NCI-H187 (cell line): Measurements from ENCODE around the gene CGN.
A peak's percentile ranks its signal among the peaks of the same experiment; 100 is the strongest.

Experiments
- DNase-seq, 2 experiments: peaks; one replicate each; lab custom pipeline; 2025; lab: John Stamatoyannopoulos, UW

The CGN gene, protein sequence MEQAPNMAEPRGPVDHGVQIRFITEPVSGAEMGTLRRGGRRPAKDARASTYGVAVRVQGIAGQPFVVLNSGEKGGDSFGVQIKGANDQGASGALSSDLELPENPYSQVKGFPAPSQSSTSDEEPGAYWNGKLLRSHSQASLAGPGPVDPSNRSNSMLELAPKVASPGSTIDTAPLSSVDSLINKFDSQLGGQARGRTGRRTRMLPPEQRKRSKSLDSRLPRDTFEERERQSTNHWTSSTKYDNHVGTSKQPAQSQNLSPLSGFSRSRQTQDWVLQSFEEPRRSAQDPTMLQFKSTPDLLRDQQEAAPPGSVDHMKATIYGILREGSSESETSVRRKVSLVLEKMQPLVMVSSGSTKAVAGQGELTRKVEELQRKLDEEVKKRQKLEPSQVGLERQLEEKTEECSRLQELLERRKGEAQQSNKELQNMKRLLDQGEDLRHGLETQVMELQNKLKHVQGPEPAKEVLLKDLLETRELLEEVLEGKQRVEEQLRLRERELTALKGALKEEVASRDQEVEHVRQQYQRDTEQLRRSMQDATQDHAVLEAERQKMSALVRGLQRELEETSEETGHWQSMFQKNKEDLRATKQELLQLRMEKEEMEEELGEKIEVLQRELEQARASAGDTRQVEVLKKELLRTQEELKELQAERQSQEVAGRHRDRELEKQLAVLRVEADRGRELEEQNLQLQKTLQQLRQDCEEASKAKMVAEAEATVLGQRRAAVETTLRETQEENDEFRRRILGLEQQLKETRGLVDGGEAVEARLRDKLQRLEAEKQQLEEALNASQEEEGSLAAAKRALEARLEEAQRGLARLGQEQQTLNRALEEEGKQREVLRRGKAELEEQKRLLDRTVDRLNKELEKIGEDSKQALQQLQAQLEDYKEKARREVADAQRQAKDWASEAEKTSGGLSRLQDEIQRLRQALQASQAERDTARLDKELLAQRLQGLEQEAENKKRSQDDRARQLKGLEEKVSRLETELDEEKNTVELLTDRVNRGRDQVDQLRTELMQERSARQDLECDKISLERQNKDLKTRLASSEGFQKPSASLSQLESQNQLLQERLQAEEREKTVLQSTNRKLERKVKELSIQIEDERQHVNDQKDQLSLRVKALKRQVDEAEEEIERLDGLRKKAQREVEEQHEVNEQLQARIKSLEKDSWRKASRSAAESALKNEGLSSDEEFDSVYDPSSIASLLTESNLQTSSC

DNA sequence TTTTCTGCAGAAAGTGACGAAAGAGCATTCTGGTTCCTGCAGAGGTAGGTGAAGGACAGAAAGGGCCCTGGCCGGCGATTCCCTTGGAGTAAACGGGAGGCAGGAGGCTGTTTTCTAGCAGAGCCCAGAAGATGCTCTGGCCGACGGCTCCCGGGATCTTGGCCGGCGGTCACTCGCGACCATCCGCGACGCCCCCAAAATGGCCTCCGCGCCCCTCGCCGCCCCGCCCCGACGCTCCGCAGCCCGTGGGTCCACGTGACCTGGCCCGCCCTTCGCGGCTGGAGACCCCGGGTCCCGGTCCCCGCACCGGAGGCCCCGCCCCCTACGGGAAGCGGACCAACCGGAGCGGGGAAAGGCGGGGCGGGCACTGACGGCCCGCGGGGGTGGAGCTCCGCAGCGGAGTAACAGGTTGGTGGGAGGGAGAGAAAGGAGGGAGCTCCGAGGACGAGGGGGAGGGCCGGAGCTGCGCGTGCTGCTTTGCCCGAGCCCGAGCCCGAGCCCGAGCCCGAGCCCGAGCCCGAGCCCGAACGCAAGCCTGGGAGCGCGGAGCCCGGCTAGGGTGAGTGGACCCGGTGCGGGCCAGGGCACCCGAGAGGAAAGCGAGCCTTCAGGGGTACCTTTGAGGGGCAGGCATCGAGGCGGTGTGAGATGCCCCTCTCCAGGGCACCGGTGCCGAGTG lies at the start of gene CGN:
Gene CGN (plus strand): TSS at position 431 of the 679 bp plus-strand sequence. CDS start 7,133 bp downstream, outside the sequence.
- DNase-seq, result peak; percentile 92 to 97

GRCh38 chr1:151461694-151462093 lies 49.5 kb upstream of the CGN start:
- no peak for DNase-seq

DNA sequence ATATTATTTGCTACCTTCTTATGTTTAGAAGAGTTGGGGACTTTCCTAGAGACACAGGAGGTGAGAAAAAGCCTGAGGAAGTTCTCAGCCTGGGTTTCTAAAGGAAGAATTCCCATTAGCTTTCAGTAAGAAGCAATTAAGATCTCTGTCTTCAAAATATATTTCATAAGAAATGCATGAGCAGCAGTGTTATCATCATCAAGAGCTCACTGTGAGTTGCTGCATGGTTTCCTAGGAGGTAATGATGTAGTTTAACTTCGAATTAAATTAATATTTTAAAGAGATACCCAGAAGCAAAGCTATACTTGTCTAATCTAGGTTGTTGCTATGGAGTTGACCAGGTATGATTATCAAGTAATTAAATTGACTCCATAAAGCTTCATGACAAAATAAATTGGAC lies 46.2 kb upstream of the CGN start:
- no peak for DNase-seq

- DNase-seq, result no peak
These were observed 38.1 kb upstream of the CGN start for GRCh38 chr1:151472856-151473731.

GRCh38 chr1:151474745-151475144 lies 36.4 kb upstream of the CGN start:
- DNase-seq, result no peak

DNA sequence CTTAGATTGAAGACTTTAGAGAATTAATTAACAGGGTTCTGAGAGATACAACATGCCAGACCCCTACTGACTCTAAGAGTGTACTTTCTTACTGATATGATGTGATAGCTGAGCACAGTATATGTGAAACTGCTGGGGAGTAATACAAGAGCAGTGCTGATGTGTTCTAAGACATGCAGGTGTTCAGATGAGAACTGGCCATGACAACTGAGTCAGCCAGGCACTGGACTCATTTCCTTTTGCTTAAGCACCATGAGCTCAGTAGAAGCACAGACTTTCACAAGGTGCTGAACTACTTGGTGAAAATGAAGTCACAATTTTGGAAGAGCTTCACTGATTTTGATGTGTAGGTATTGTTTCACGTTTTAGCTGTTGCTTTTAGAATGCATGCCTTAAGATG lies 36.0 kb upstream of the CGN start:
- DNase-seq, result no peak

DNA sequence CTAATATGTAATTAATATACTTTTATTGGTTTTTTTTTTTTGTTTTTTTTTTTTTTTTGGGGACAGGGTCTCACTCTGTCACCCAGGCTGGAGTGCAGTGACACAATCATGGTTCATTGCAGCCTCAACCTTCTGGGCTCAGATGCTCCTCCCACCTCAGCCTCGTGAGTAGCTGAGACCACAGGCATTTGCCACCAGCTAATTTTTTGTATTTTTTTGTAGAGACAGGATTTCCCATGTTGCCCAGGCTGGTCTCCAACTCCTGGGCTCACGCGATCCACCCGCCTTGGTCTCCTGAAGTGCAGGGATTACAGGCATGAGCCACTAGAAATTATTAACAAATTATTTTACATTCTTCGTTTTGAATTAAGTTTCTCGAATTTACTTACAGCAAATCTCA lies 35.1 kb upstream of the CGN start:
- DNase-seq, result no peak

DNA sequence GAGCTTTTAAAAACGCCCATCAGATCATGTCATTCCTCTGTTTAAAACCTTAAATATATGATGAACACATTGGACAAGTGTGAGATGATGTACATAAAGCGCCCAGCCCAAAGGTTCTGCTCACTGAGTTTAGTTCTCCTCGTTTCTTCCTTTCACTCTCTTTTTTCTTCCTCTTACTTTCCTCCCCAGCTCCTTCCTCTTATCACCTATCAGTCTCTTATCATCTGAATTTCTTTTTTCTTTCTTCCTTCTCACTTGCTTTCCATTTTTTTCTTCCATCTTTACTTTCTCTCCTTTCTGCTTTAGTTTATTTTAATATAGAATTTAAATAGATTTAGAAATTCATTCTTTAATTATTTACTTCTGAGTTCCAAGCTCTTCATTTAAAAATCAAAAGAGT lies 34.1 kb upstream of the CGN start:
- no peak for DNase-seq

- no peak for DNase-seq
These were observed 32.9 kb upstream of the CGN start for GRCh38 chr1:151478140-151478812.

- no peak for DNase-seq
These were observed 32.3 kb upstream of the CGN start for GRCh38 chr1:151478923-151479322.

DNA sequence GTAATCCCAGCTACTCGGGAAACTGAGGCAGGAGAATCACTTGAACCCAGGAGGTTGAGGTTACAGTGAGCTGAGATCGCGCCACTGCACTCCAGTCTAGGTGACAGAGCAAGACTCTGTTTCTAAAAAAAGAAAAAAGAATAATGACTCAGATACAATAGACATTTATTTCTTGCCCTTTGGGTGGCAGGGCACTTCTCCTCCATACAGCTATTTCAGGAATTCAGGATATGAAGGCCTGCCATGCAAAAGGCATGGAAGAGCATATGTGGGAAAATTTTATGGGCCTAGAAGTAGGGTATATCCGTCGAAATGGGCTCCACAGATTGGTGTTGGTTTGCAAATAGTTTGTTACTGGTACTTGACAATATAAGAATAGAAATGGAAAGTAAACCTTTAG lies 31.7 kb upstream of the CGN start:
- no peak for DNase-seq

- DNase-seq, result no peak
These were observed 29.2 kb upstream of the CGN start for GRCh38 chr1:151482017-151482416.

DNA sequence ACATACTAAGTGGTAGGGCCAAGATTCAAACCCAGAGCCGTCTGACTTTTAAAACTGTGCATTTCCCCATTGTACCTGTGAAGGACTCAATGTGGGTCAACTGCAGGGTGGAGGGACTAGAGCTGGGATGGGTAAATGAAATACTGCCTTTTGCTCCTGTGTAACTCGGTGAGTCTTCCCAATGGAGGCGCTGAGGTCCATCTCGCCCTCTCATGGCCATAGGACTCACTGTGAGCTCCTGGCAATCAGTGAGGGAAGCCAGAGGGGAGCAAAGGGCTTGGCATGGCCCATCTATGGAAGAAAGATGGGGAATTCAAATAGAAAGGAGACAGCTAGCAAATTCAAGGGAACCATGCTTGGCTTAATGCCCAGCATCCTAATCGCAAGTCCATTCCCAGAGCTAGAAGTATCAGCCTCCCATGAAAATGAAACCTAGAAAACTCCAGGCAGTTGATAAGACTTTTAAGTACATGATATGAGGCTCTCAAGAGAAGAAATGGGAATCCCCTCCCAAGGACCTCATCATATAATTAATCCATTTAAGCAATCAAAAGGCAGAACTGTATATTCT lies 25.4 kb upstream of the CGN start:
- DNase-seq, result no peak

GRCh38 chr1:151486557-151486956 lies 24.6 kb upstream of the CGN start:
- no peak for DNase-seq

- no peak for DNase-seq
These were observed 19.5 kb upstream of the CGN start for GRCh38 chr1:151491641-151492040.

- DNase-seq, result no peak
These were observed 19.1 kb upstream of the CGN start for GRCh38 chr1:151492120-151492519.

GRCh38 chr1:151493042-151493441 lies 18.1 kb upstream of the CGN start:
- no peak for DNase-seq

- no peak for DNase-seq
These were observed 16.4 kb upstream of the CGN start for GRCh38 chr1:151494741-151495281.

DNA sequence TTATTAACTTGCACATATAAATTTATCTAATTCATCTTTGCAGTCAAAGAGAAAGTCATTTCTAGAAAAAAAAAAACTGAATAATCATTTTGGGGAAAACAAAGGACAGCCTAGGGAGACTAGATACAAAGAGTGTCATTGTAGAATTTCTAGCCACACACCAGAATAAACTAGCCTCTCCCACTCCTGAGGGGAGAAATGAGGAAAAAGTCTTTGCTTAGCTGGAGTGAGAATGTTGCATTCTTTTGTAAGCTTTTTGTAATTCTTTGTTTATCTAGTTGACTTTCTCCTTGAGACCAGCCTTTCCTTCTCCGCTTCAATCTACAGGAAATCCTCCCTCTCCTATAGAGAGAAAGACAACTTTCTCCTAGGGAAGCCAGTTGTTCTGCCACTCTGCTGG lies 15.9 kb upstream of the CGN start:
- DNase-seq, result no peak

GRCh38 chr1:151499365-151499764 lies 11.8 kb upstream of the CGN start:
- no peak for DNase-seq
